NOMO-1 (cell line): ENCODE measurements around the gene P3R3URF.

Source experiments
- DNase-seq, 2 experiments: peaks; one replicate each; lab custom pipeline; 2025; ENCODE audit not compliant: unreplicated experiment in 2 of 2; lab: John Stamatoyannopoulos, UW

The P3R3URF gene

DNA sequence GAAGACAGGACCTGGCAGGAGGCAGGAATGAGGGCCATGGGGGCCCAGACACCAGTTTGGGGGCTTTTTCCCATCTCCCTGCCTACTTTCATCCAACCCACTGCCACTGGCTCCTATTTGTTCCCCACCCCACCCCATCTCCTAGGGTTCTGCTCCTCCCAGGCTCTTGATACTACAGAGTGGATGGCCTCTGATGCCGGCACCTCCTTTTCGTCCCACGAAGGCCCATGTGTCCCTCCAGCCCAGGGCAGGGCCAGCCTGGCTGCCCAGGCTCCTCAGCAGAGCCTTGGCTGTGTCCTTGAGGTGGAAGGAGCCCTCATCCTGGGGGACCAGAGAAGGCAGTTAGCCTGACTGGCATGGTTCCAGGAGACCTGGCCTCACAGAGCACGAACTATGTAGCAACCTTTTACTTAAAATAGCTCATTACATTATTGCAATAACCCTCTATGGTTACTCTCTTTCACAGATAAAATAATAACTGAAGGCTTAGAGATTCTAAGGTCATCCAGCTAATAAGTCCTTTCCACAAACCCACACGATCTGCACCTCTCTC lies 18.4 kb upstream of the P3R3URF start:
- peak; percentile 44 to 51 for DNase-seq

DNA sequence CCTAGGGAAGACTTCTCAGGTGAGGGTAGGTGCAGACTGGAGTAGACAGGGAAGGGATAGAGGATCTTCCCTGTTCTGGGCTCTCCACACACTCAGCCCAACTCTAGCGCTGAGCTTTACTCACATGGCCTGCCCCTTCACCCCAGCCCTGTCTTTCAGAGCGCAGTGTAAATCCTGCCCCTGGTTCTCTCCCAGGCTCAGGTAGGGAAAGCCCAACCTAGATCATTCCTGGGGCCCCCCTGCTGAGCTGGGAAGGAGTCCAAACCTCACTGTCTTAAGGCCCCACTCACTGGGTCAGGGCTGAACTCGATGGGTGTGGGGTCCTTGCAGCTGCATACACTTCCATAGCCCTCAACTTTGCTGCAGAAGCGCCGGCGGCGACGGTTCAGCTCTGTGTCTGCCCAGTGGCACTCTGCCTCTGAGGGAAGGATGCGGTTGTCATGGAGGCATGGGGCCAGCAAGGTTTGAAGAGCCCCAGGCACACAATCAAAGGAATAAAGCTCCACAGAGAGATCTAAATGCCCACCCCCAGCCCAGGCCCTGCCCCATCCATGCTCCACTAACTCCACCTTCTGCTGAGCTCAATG lies 17.8 kb upstream of the P3R3URF start:
- no peak for DNase-seq

DNA sequence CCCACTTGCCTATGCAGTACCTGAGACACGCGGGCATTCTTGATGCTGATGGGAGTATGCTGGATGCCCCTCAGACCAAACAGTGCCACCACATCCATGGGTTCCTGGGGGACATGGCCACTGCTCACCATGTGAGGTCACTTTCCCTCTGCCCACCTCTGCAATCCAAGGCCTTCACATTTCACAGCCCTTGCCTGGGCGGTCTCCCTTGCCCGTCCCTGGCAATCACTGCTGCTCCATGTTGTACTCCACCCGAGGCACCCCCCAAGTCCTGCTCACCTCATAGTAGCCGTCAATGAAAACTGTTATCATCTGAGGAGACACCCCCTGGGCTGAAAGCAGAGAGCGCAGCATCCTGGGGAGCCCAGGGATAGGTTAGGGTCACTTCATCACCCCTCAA lies 17.0 kb upstream of the P3R3URF start:
- DNase-seq: no peak

DNA sequence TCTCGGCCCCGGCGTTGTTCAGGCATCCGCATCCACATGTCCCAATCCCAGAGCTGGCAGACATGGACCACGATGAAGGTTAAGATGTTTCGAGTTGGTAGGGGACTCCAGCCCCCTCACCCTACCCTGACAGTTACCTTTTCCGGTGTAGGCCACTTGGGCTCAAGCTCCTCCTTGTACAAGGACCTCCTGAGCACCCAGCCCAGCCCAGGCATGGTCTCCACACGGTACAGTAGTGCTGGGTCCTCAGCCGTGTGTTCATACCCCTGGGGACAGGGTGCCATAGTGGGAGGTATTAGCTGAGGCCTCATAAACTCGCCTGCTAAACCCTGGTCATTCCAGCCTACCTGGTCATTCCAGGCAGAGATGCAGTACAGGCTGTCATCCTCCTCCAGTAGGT lies 15.9 kb upstream of the P3R3URF start:
- DNase-seq: no peak

DNA sequence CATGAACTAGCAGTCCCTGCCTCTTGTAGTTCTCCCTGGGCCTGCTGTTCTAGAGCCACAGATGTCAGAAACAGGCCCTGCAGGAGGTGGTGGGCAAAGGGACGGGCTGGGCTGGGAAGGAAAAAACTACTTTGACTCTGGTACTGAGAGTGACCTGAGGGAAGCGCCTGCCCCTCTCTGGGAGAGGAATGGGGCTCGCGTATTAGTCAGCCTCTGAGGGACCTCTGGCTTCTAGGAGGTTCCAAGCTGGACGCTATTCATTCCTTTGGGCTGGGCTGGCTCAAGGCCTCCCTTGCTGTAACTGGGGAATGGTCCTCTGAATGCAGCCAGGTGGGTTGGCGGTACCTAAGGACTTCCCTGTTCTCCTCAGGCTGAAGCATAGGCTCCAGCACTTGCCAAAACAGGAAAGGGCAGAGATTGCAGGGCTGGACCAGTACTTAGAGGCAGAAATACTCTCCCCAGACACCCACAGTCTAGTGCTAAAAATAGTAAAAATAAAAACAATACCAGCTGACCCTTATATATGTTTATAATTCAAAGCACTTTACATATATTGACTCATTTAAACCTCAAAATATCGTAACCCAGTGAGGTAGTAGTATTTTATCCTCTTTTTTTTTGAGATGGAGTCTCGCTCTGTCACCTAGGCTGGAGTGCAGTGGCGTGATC lies 14.9 kb upstream of the P3R3URF start:
- no peak for DNase-seq

DNA sequence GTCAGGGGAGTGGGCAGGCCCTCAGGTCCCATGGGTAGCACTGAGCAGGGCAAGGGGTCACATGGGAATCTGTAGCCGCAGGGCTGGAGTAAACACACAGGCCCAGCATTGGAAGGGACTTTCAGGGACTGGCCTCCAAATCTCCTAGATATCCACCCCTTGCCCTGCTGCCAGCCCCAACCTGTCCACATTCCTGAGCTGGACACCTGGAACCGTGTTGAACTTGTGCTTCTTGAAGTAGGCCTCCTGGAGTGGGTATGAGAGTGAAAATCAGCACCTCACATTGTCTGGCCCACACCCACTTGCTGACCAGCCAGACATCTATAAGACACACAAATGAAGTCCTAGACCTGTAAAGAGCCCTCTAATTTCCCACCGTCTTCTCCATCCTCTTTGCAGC lies 14.3 kb upstream of the P3R3URF start:
- no peak for DNase-seq

DNA sequence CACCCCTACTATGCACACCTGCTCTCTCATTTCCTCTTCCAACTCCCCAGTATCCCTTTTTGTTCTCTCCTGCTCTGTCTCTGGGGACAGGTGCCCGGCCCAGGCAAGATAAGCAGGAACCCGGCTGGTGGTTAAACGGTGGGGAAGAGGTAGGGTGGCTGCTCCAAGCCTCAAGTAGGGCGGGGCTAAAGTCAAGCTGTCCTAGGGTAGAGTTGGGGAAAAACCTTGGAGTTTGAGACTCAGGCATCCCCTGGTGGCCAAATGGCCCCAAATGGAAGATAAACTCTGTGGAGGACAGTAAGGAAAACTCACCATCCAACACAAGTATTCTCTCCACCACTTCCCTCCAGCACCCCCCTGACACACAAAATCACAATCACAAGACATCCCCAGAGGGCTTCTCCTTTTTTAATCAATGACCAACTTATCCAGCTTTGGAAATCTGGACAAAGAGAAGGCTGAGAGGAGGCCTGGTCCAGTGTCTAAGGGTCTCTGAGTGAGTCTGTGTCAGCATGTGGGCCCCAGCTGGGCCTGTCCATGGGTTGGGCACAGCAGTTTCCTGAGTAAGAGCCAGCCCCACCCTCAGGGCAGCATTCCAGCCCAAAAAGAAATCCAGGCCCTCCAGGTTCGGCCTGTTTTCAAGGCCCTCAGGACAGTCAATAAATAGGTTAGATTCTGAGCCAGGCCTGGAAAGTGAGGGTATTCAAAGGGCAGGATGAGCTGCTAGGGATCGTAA lies 12.2 kb upstream of the P3R3URF start:
- DNase-seq: no peak

DNA sequence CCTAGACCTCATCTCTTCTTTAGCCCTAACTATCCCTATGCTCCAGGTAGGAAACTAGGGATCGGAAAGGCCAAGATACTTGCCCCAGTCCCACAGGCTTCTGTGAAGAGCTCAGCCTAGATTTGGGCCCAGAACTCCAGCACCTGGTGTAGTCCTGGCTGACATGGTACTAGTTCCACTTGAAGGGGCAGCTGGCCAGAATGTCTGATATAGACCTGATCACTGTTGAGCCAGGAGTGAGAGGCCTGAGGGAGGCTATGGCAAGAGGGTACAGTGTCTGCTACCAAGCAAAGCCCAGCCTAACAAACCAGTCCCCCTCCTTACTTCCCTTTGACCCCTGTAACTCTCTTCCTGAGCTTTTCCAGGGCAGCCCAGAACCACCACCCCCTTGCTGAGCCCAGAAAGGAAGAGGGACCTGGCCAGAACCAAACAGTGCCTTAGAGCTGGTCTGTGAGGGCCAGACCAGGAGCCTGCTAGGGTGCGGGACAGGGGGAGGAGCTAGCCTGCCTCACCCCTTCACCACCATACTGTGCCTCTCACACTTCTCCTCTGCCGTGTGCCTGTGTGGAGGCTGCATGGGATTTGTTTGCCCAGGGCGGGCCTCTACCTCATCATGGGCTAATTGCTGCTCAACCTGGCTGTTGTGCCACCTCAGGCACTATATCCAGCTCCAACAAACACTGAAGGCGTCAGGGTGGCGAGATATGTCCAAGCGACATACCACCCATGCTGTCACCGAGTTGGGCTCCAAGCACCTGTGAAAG lies 11.0 kb upstream of the P3R3URF start:
- DNase-seq: no peak

DNA sequence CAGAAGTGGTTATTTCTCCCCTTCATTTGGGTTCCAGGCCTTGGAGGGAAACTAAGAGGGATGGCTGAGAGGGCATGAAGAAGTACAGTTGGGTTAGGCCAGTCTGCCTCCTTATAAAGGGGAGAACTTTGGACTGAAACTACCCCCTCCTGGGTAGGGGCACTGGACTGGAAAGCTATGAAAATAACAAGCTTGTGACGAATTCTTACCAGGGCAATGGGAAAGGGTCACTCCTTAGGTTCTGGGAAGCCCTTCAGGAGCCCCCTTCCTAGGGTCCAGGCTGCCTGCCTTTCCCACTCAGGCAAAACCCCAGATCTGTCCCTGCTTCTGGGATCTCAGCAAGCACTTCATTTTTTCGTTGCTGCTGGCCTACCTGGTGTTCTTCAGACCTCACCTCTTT lies 9.8 kb upstream of the P3R3URF start:
- DNase-seq: no peak

DNA sequence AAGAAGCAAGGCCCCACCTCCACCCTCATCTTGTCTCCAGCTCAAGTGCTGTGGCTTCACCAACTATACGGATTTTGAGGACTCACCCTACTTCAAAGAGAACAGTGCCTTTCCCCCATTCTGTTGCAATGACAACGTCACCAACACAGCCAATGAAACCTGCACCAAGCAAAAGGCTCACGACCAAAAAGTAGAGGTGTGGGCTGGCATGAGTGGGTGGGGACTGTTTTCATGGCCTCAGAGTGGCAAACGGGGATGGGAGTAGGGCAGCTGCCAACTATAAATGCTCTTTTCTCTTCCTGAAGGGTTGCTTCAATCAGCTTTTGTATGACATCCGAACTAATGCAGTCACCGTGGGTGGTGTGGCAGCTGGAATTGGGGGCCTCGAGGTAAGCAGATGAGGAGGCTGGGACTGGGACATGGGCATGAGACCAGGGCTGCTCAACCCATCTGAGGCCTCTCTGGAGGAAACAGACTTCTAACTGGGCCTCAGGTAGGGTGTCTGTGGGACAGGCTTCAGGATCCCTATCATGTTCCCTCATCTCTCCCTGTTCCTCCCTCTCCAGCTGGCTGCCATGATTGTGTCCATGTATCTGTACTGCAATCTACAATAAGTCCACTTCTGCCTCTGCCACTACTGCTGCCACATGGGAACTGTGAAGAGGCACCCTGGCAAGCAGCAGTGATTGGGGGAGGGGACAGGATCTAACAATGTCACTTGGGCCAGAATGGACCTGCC lies 8.8 kb upstream of the P3R3URF start:
- DNase-seq: no peak

DNA sequence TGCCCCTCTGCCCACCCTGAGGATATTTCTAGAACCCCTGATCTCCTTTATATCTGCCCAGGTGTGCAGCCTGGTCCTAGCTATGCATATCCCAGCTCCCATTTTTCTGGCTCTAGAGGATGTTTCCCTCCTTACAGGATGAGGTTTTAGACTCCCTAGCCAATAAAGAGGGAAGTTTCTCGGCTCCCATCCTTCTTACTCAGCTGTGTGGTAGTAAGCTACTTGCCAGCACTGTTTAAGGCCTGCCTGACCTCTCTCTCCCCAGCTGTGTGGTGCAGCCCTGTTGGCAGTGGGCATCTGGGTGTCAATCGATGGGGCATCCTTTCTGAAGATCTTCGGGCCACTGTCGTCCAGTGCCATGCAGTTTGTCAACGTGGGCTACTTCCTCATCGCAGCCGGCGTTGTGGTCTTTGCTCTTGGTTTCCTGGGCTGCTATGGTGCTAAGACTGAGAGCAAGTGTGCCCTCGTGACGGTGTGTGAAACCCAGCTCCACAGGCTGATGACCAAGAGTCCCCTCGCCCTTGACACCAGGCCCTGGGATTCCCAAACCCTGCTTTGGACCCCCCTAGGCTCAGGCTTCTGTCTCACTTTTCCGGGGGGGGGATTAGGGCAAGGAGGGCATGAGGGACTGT lies 7.8 kb upstream of the P3R3URF start:
- DNase-seq: peak in 1 of 2 experiments; percentile 31

DNA sequence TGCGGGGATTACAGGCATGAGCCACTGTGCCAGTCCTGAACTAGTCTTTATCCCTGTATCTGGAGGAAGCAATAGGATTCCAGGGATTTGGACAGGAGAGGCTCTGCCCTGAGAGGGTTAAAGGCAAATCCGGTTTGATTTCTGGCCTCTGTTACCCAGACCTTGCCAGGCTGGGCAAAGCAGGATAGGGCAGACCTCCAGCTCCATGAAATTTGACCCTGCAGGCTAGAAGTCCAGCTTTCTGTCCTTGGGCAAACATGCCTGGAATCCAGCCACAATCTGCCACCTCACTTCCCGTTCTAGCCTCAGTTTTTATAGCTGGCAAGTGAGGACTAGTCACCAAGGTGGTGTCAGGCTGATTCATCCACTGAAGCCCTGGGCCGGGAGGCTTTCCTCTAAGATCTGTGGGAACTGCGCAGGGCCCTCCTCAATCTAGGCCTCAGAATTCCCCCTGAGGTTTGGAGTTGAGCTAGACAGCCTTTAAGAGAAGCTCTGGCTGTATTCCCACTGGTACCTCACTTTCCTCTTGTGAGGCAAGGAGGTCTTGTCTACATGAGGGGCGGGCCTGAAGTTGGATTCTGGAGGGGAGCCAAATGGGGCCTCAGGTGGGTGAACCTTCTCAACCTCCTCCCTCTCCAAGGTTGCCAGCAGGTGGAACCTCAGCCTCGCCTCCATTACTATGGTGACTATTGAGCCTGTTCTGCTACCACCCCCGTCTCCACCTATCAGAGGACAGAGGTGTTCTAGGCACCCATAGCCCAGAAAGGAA lies 7.0 kb upstream of the P3R3URF start:
- DNase-seq: peak; percentile 19 to 32

DNA sequence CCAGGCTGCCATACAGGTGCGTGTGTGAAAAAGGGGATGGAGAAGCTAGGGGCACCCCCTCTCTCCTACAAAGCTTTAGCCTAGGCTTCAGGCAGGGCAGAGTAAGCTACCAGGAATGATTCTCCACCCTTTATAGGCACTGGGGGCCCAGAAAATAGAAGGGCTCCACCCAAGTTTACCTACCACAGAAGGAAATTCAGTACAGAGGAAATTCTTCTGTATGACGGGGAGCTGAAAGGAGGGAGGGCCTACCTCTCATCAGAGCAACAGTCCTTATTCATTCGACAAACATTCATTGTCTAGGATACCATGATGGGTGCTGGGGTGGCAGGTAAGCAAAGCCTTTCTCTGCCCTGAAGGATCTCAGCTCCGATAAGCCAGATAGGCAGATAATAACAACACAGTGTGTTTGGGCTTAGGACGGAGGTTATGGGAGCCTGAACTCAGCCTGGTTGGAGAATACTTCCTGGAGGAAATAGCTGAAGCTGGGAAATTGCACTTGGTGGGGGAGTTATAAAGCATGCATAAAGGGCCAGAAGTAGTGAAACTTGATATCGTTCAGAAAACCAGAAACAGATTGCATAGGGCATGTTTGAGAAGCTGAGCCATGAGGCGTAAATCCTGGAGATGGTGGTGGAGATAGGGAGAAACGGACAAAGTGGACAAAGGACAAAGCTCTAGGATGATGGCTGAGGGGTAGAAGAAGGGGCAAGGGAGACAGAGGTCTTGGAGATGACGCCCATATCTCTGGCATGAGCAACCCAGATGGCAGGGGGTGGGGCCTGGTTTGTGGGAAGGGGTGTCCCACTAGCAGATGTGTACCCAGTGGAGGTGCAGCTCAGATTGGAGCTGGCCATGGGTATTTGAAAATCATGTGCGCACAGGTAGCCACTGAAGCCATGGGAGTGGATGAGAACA lies 5.3 kb upstream of the P3R3URF start:
- no peak for DNase-seq

DNA sequence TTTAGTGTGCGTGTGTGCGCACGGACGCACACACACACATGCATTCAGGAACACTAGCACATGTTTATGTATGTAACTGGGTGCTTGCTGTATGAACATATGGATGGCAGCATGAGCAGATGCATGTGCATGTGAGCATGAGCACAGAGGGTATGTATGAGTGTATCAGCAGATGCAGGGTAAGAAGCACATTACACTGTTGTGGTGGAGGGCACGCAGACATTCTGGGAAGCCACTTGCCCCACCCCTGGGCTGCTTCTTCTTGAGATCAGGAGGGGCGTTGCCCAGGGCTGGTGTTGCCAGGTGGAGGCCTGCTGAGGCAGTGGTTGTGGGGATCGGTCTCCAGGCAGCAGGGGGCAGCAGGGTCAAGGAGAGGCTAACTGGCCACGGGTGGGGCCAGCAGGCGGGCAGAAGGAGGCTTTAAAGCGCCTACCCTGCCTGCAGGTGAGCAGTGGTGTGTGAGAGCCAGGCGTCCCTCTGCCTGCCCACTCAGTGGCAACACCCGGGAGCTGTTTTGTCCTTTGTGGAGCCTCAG lies 3.9 kb upstream of the P3R3URF start:
- DNase-seq: peak; percentile 15 to 21

DNA sequence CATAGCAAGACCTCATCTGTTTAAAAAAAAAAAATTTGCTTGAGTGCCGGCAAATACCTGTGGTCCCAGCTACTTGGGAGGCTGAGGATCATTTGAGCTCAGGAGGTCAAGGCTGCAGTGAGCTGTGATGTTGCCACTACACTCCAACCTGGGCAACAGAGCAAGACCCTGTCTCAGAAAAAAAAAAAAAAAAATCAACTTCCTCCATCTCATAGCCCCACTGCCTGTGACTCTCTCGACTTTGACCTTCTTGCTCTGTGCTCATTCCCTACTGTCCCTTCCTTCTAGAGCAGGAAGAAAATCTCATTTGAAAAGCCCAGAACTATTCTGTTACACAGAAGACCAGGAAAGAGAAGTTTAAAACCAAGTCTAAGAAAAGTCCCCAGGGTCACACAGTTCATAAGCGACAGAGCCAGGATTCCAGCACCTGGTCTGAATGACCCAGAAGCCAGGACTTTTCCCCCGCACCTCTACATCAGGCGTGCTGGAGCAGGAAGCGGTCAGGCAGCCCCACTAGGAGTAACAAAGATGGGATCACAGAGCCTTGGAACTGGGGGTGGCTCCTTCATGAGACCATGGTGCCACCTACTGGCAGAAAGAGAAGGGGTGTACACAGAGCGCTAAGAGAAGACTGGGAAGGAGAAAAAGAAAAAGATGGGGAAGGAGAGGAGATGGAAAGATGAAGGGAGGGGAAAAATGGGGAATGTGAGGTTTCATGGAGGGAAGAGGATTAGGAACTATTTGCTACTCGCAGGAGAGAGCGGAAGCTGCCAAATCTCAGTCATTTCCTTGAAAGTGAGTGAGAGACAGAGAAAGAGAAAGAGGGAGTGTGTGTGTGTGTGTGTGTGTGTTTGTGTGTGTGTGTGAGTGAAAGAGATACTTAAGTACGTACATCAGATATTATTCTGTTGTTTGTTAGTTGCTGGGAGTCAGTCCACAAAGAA lies 3.1 kb upstream of the P3R3URF start:
- DNase-seq: peak; percentile 28 to 74

DNA sequence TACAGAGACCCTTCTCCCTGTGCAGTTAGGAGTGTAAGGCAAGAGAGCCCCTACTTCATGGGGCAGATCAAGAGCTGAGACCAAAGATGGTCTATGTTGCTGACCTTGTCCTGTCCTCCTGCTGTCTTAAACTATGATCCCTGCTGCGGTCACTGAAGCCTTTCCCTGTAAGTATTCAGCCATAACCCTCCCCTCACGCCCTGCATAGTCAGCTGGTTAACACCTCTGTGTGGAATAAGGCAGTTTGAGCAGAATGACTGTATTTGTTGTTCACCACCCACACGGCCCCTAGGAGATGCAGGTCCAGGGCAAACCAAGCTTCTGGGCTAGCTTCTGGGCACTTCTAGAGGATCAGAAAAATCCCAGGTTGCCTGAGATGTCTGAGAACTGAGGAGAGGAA lies 1.0 kb downstream of the P3R3URF start:
- DNase-seq: no peak
